NCI-H2029 treated with DMSO at 0.1 percent for 48 hours (cell line): Measurements from ENCODE around the gene KIAA1328.

ENCODE experiments used
- DNase-seq: peaks from one replicate; lab custom pipeline; 2025; lab: John Stamatoyannopoulos, UW

The KIAA1328 gene

DNA sequence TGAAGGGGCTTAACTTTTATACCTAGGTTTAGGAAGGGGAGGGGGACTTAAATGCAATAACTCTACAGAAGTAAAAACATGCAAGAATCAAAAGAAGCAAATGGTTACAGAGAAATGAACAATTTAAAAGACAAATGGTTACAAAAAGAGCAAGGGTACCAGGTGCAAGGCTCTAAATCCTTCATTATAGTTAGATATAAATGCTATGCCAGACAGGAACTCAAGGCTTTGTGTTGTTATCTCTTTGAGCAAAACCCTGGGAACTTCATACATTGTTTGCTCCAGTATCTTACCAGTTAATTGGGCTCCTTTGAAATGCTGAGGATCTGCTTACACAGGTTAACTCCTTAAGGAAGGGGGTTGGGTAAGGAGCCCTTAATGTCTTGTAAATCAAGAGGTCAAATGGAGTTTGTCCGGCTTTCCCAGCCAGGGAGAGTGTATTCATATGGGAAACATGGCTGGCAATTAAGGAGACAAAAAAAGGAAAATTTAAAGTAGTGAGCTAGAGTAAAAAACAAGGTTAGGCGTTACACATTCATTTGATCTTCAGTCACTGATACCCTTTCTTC, 389.2 kb downstream of the KIAA1328 start:
- DNase-seq: no peak

DNA sequence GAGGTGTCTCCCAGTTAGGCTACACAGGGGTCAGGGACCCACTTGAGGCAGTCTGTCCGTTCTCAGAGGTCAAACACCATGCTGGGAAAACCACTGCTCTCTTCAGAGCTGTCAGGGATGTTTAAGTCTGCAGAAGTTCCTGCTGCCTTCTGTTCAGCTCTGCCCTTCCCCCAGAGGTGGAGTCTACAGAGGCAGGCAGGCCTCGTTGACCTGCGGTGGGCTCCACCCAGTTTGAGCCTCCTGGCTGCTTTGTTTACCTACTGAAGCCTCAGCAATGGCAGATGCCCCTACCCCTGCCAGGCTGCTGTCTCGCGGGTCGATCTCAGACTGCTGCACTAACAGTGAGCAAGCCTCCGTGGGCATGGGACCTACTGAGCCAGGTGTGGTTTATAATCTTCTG, 390.3 kb downstream of the KIAA1328 start:
- DNase-seq: no peak

GRCh38 chr18:37222354-37222998, 393.5 kb downstream of the KIAA1328 start:
- DNase-seq: no peak

DNA sequence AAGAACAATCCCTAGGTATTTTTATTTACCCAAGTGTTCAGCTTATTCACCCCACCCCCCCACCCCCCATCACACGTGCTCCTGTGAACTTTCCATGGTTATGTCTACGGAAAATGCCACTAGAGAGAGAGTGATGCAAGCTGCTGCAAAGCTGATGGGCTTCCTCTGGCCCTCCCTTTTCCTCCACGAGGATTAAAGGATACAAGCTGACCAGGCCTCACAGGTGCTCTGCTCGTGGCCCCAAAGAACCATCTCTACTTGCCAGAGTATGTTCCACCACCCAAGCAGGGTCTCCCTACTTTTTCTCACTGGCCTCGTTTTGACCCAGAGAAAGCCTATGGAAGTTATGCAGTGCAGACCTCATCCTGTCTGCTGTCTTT, 394.1 kb downstream of the KIAA1328 start:
- DNase-seq: no peak

DNA sequence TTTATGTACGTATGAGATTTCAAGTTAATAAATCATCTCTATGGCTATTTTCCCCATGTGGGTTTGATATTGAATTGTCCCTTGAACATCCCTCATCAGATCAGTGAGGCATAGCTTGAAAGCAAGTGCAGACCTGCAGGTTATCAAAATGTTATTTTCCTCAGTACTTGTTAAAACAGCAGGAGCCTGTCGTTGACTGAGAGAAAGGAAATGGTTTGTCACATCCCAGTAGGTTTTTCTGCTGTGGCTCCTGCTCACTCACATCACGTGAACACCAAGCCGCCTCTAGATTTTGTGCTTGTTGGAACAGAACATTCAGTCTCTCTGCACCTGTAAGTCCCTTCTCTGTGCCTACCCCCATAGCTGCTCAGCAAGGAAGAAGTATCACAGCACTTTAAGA, 396.4 kb downstream of the KIAA1328 start:
- DNase-seq: no peak

GRCh38 chr18:37230768-37231167, 401.8 kb downstream of the KIAA1328 start:
- no peak for DNase-seq

DNA sequence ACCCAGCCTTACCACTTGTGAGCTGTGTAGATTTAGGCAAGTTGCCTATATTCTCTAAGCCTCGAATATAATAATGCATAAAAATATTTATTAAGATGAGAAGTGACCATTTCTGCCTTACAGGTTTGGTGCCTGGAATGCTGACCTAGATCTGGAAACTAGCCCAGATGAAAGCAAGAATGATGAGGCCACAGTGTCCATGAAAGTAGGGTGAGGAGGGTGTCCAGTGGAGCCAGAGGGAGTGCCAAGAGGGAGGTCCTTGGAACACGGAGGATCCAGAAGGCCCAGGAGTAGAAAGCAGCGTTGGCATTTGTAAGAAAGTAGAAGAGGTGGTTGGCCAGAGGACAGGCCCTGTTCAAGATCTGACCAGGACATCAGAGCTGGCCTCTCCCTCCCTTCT, 402.3 kb downstream of the KIAA1328 start:
- DNase-seq: no peak

DNA sequence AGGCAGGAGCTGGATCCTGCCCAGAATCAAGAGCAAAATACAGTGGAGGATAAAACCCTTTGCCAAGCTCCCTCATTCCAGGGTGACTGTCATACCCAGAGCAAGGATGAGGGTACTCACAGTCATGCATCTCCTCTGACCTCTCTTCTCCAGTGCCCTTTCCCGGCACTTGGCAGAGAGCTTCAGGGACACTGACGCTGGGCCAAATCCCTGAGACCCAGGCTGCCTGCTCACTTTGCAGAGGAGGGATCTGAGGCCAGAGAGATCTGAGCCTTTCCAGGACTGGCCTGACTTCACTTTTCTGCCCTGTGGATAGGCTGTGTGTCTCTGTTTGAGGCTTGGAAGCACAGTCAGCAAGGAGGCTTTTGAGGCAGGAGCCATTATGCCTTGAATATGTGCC, 406.7 kb downstream of the KIAA1328 start:
- no peak for DNase-seq

- no peak for DNase-seq
Observed at GRCh38 chr18:37238282-37239108, 409.6 kb downstream of the KIAA1328 start.

- no peak for DNase-seq
Observed at GRCh38 chr18:37242091-37242490, 413.2 kb downstream of the KIAA1328 start.

DNA sequence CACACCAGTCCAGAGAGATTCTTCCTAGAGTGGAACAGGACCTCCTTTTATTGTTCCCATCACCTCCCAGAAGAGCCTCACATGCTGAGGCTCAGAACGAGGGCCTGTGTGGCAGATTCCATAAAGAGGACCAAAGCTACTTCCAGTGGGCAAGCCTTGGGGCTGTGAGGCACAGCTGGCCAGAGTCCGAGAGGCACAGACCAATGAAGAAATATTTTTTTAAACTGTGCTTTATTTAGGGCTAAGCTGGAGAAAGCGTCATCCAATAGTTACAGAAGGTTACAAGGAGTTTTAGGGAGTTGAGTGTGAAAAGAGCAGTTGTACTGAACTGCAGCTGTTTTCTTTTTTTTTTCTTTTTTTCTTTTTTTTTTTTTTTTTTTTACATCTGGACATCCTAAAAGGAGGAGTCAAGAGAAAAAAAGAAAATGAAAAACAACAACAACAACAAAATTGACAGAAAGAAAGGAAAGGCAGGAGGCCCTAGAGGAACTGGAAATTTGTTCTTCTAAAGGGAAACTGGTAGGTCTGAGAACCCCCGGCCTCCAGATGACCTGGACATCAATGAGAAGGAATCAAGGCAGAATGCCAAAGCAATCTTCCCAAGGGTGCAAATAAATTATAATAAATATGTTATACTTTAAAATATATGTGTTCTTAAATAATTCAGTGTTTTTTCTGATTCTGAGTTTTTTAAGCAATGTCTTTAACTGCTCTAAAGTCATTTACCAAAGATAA, 414.1 kb downstream of the KIAA1328 start:
- no peak for DNase-seq

GRCh38 chr18:37243741-37244140, 414.8 kb downstream of the KIAA1328 start:
- no peak for DNase-seq

DNA sequence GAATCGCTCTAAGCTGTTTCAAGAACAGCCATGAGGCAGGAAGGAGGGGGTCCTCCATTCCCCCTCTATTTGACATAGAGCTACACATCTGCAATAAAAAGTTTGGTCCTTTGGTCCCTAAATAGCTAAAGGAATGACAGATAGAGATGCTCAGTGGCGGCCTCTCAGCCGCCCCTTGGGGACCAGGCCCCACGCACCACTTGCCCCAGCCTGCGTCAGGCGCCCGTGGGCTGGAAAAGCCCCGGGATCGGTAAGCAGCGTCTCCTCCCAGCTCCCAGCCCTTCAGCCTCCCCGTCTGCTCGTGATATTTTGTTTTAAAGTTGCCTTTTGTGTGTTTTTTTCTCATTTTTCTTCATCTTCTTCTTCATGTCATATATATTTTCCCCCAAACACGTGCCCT, 415.7 kb downstream of the KIAA1328 start:
- DNase-seq: no peak

DNA sequence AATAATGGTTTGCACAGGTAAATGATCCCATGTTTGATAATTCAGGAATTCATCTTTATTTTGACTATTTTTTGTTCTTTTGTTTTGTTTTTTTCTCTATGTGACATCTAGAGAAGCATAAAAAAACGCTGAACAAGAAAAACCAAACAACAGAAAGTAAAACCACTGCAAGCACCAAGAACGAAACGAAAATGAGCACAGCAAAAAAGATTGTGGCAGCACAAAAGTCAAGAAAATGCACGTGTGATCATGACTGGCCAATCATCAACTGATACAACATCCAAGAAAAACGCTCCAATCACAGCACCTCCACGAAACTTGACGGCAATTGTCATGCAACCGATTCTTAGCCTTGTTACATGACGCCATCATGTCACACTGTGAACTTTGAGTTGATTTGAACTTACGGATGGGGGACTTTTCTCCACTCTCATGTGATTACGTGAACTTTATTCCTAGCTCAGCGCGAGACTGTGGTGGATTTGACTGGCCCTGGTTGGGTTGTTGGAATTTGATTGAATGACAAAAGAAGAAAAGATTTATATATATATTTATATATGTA, 417.9 kb downstream of the KIAA1328 start:
- no peak for DNase-seq

- no peak for DNase-seq
Observed at GRCh38 chr18:37247497-37248161, 418.7 kb downstream of the KIAA1328 start.

- no peak for DNase-seq
Observed at GRCh38 chr18:37248281-37248680, 419.4 kb downstream of the KIAA1328 start.

- DNase-seq: no peak
Observed at GRCh38 chr18:37249171-37249886, 420.4 kb downstream of the KIAA1328 start.

DNA sequence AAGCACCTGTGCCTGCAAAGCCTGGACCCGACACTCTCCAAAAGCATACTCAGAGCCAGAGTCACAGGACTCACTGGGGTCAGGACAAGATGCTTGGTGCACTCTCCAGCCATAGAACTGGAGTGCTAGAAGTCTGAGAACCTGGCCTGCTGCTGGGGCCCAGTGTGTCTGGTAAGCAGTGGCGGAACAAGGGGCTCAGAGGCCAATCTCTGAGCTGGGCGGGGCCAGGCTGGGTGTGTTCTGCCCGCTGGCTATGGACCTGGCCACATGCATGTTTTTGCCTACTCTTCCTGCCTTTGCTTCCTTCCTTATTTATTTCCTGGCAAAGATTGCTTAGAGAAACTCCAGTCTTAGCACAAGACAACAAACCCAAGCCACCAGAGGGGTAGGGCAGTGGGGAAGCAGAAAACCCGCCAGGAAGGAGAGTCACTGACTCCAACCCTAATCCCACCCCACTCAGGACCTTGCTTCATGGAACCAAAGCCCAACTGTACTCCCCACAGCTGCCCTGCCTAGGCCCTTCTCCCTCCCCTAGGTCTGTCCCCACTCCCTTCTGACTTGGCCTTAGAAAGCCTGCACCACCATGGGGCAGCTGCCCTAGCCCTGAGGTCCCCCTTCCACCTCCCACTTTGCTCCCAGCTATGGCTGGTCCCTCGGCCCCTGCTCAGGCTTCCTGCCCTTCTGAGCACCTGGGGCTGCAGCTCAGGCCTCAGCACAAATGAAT, 421.1 kb downstream of the KIAA1328 start:
- DNase-seq: no peak

GRCh38 chr18:37251679-37252078, 422.8 kb downstream of the KIAA1328 start:
- DNase-seq: peak; percentile 31

- DNase-seq: no peak
Observed at GRCh38 chr18:37252342-37252741, 423.4 kb downstream of the KIAA1328 start.
